HEK293 (cell line): Measurements from ENCODE around the gene MACO1.

Experiments used
- CTCF ChIA-PET: fragments of 350-600 bp; formaldehyde crosslinking; extraction: SDS; loops from one replicate; lab custom pipeline; 2021; ENCODE audit warnings: antibody characterized with exemption; lab: Yijun Ruan, JAX
- POLR2A ChIA-PET: fragments of 300-600 bp; formaldehyde crosslinking; extraction: SDS; loops from one replicate; lab custom pipeline; 2020; ENCODE audit warnings: antibody characterized with exemption, inconsistent platforms; lab: Yijun Ruan, JAX
- H3K27ac ChIP-seq: fragments of 200-500 bp; sonication (Bioruptor generic); 2 replicates; pipeline ENCODE4 v1.5.1; 2014; ENCODE audit warnings: low read depth, low read length, control low read depth, inconsistent platforms; ENCODE audit errors: extremely low read depth
- H3K36me3 ChIP-seq, 2 experiments: fragments of 200-500 bp in 1 of 2; sonication (Bioruptor generic) in 1 of 2; 1 replicate in 1 of 2; 2 replicates in 1 of 2; pipeline ENCODE4 v1.5.1; 2014 to 2017; ENCODE audit warnings: inconsistent platforms in 2 of 2, low read length in 2 of 2; ENCODE audit not compliant: control insufficient read depth in 2 of 2, insufficient read depth in 1 of 2
- H3K4me1 ChIP-seq: fragments of 200-500 bp; sonication (Bioruptor generic); 2 replicates; pipeline ENCODE4 v1.5.1; 2014; ENCODE audit warnings: mild to moderate bottlenecking, low read length, inconsistent platforms; ENCODE audit not compliant: control insufficient read depth, insufficient read depth
- H3K4me3 ChIP-seq: 2 replicates; pipeline ENCODE4 v1.5.1; 2011; ENCODE audit warnings: low read depth, mild to moderate bottlenecking, control low read depth, low read length, moderate library complexity
- H3K9me3 ChIP-seq: fragments of 200-500 bp; sonication (Bioruptor generic); 2 replicates; pipeline ENCODE4 v1.5.1; 2014; ENCODE audit warnings: low read depth, low read length, inconsistent platforms; ENCODE audit not compliant: control insufficient read depth, insufficient read depth
- BCL11B ChIP-seq: fragments of 450-650 bp; formaldehyde crosslinking; IDR thresholded peaks from 2 replicates; pipeline ENCODE4 v1.5.1; 2016; ENCODE audit warnings: low read depth, missing biosample characterization, missing genetic modification characterization
- GLI4 ChIP-seq: fragments of 450-650 bp; formaldehyde crosslinking; IDR thresholded peaks from 2 replicates; pipeline ENCODE4 v1.5.1; 2016; ENCODE audit warnings: missing biosample characterization, missing genetic modification characterization
- GLIS1 ChIP-seq: fragments of 450-650 bp; formaldehyde crosslinking; IDR thresholded peaks from 2 replicates; pipeline ENCODE4 v1.5.1; 2016; ENCODE audit warnings: missing biosample characterization, missing genetic modification characterization
- HOXC10 ChIP-seq: sonication (generic); formaldehyde crosslinking; IDR thresholded peaks from 2 replicates; pipeline ENCODE4 v1.8.1; 2023; ENCODE audit warnings: mild to moderate bottlenecking, missing genetic modification reagents
- IKZF3 ChIP-seq: fragments of 450-650 bp; IDR thresholded peaks from 2 replicates; pipeline ENCODE4 v1.5.0; 2018; ENCODE audit warnings: missing biosample characterization, mild to moderate bottlenecking, missing genetic modification characterization, moderate library complexity
- KLF8 ChIP-seq: fragments of 450-650 bp; formaldehyde crosslinking; IDR thresholded peaks from 2 replicates; pipeline ENCODE4 v1.5.1; 2016; ENCODE audit warnings: missing biosample characterization, missing genetic modification characterization
- OSR2 ChIP-seq: fragments of 450-650 bp; formaldehyde crosslinking; IDR thresholded peaks from 2 replicates; pipeline ENCODE4 v1.5.1; 2016; ENCODE audit warnings: missing biosample characterization, missing genetic modification characterization
- SCRT2 ChIP-seq: fragments of 450-650 bp; formaldehyde crosslinking; IDR thresholded peaks from 2 replicates; pipeline ENCODE4 v1.5.1; 2016; ENCODE audit warnings: missing biosample characterization, missing genetic modification characterization
- ZBTB1 ChIP-seq: fragments of 450-650 bp; formaldehyde crosslinking; IDR thresholded peaks from 2 replicates; pipeline ENCODE4 v1.5.1; 2016; ENCODE audit warnings: missing biosample characterization, missing genetic modification characterization
- ZBTB7A ChIP-seq: fragments of 450-650 bp; formaldehyde crosslinking; IDR thresholded peaks from 2 replicates; pipeline ENCODE4 v1.5.1; 2016; ENCODE audit warnings: low read depth, missing biosample characterization, missing genetic modification characterization
- ZNF175 ChIP-seq: fragments of 450-650 bp; formaldehyde crosslinking; IDR thresholded peaks from 2 replicates; pipeline ENCODE4 v1.5.1; 2016; ENCODE audit warnings: missing biosample characterization, missing genetic modification characterization
- ZNF184 ChIP-seq: fragments of 450-650 bp; IDR thresholded peaks from 2 replicates; pipeline ENCODE4 v1.5.1; 2018; ENCODE audit warnings: missing biosample characterization, mild to moderate bottlenecking, missing genetic modification characterization
- ZNF202 ChIP-seq: fragments of 450-650 bp; formaldehyde crosslinking; IDR thresholded peaks from 2 replicates; pipeline ENCODE4 v1.5.1; 2016; ENCODE audit warnings: missing biosample characterization, missing genetic modification characterization, borderline replicate concordance
- ZNF302 ChIP-seq: fragments of 450-650 bp; formaldehyde crosslinking; IDR thresholded peaks from 2 replicates; pipeline ENCODE4 v1.5.1; 2016; ENCODE audit warnings: missing biosample characterization, missing genetic modification characterization, low read depth
- ZNF341 ChIP-seq: fragments of 450-650 bp; formaldehyde crosslinking; IDR thresholded peaks from 2 replicates; pipeline ENCODE4; 2016; ENCODE audit warnings: low read depth, missing biosample characterization, missing genetic modification characterization
- ZNF37A ChIP-seq: fragments of 450-650 bp; IDR thresholded peaks from 2 replicates; pipeline ENCODE4 v1.5.1; 2018; ENCODE audit warnings: missing biosample characterization, missing genetic modification characterization
- ZNF514 ChIP-seq: fragments of 450-650 bp; formaldehyde crosslinking; IDR thresholded peaks from 2 replicates; pipeline ENCODE4 v1.5.1; 2016; ENCODE audit warnings: missing biosample characterization, missing genetic modification characterization
- ZNF660 ChIP-seq: fragments of 450-650 bp; IDR thresholded peaks from 2 replicates; pipeline ENCODE4 v1.5.1; 2018; ENCODE audit warnings: missing biosample characterization, mild to moderate bottlenecking, missing genetic modification characterization
- ZNF692 ChIP-seq: fragments of 450-650 bp; formaldehyde crosslinking; IDR thresholded peaks from 2 replicates; pipeline ENCODE4 v1.5.1; 2016; ENCODE audit warnings: missing biosample characterization, missing genetic modification characterization
- ZNF701 ChIP-seq: fragments of 450-650 bp; formaldehyde crosslinking; IDR thresholded peaks from 2 replicates; pipeline ENCODE4 v1.5.1; 2016; ENCODE audit warnings: missing biosample characterization, missing genetic modification characterization
- ZNF747 ChIP-seq: fragments of 450-650 bp; formaldehyde crosslinking; IDR thresholded peaks from 2 replicates; pipeline ENCODE4 v1.5.1; 2016; ENCODE audit warnings: missing biosample characterization, missing genetic modification characterization
- ZNF768 ChIP-seq: fragments of 450-650 bp; formaldehyde crosslinking; IDR thresholded peaks from 2 replicates; pipeline ENCODE4 v1.5.1; 2018; ENCODE audit warnings: missing biosample characterization, mild to moderate bottlenecking, missing genetic modification characterization
- ZNF791 ChIP-seq: fragments of 450-650 bp; formaldehyde crosslinking; IDR thresholded peaks from 2 replicates; pipeline ENCODE4 v1.5.1; 2016; ENCODE audit warnings: missing biosample characterization, missing genetic modification characterization
- ZNF792 ChIP-seq: fragments of 450-650 bp; formaldehyde crosslinking; IDR thresholded peaks from 2 replicates; pipeline ENCODE4 v1.5.1; 2016; ENCODE audit warnings: missing biosample characterization, missing genetic modification characterization
- ZSCAN4 ChIP-seq: fragments of 450-650 bp; formaldehyde crosslinking; IDR thresholded peaks from 2 replicates; pipeline ENCODE4 v1.5.1; 2017; ENCODE audit warnings: missing biosample characterization, missing genetic modification characterization
- TF ChIP-seq, protein P1 (sequence below): fragments of 450-650 bp; formaldehyde crosslinking; IDR thresholded peaks from 2 replicates; pipeline ENCODE4 v1.5.1; 2016; ENCODE audit warnings: missing biosample characterization, missing genetic modification characterization
- TF ChIP-seq, protein P2 (sequence below): fragments of 450-650 bp; formaldehyde crosslinking; IDR thresholded peaks from 2 replicates; pipeline ENCODE4 v1.5.1; 2016; ENCODE audit warnings: missing biosample characterization, missing genetic modification characterization
- TF ChIP-seq, protein P3 (sequence below): fragments of 450-650 bp; formaldehyde crosslinking; IDR thresholded peaks from 2 replicates; pipeline ENCODE4 v1.5.1; 2016; ENCODE audit warnings: missing biosample characterization, missing genetic modification characterization

MACO1 gene

DNA sequence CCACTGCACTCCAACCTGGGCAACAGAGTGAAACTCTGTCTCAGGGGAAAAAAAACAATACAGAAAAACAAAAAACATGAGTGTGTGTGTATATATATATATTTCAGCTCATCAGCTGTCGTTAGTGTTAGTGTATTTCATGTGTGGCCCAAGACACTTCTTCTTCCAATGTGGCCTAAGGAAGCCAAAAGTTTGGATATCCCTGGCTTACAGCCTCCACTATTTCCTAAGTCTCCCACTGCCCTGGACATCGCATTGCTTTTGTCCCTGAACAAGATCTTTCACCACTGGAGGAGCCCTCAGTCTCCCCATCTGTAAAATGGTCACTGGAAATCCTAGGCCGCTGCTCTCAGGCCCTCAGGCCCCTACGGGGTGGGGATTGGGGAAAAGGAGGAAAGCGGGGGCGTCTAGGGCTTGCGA lies 112.3 kb downstream of the MACO1 start (continued):
- TF ChIP-seq ZNF184 (tag by site-specific recombination), result no peak
- peak; percentile 51; the same call in 1 of the 2 replicates for TF ChIP-seq KLF8 (tag by site-specific recombination)
- TF ChIP-seq ZNF768 (tag by site-specific recombination), result no peak; the same call in 1 of the 2 replicates
- no peak for TF ChIP-seq OSR2 (tag by site-specific recombination)
- TF ChIP-seq ZNF175 (tag by site-specific recombination), result no peak
- TF ChIP-seq ZNF792 (tag by site-specific recombination), result no peak
- no peak for TF ChIP-seq ZNF202 (tag by site-specific recombination)
- no peak for TF ChIP-seq SCRT2 (tag by site-specific recombination)

- Histone ChIP-seq H3K36me3 (no peaks in the 10 kb centered on the region), H3K27ac (peak within 1 kb of the TSS; percentile 51; the same call in 1 of the 2 replicates), H3K9me3 (no peaks in the 10 kb centered on the region), H3K4me1 (0 out of 2 replicates have a peak, but pooled peaks cover 4% of the 10 kb centered on the region), H3K4me3 (peak within 1 kb of the TSS; percentile 75)
- CTCF ChIA-PET, result interaction anchor here (0.5 to 0.7 kb wide), 3 partner anchors 9 to 104 kb away, joined by 3 read pairs; no protein-coding TSS in a partner anchor
- POLR2A ChIA-PET, result interaction anchor here (0.6 to 1.0 kb wide), 2 partner anchors 17 to 249 kb away, joined by 3 to 5 read pairs; no protein-coding TSS in a partner anchor
- TF ChIP-seq ZNF701 (tag by site-specific recombination), result no peak
- TF ChIP-seq ZNF37A (tag by site-specific recombination), result 0 out of 2 replicates have a peak, but pooled peaks have one; percentile 10
- TF ChIP-seq IKZF3 (tag by site-specific recombination), result peak; percentile 52; the same call in 1 of the 2 replicates
- TF ChIP-seq, protein P1, sequence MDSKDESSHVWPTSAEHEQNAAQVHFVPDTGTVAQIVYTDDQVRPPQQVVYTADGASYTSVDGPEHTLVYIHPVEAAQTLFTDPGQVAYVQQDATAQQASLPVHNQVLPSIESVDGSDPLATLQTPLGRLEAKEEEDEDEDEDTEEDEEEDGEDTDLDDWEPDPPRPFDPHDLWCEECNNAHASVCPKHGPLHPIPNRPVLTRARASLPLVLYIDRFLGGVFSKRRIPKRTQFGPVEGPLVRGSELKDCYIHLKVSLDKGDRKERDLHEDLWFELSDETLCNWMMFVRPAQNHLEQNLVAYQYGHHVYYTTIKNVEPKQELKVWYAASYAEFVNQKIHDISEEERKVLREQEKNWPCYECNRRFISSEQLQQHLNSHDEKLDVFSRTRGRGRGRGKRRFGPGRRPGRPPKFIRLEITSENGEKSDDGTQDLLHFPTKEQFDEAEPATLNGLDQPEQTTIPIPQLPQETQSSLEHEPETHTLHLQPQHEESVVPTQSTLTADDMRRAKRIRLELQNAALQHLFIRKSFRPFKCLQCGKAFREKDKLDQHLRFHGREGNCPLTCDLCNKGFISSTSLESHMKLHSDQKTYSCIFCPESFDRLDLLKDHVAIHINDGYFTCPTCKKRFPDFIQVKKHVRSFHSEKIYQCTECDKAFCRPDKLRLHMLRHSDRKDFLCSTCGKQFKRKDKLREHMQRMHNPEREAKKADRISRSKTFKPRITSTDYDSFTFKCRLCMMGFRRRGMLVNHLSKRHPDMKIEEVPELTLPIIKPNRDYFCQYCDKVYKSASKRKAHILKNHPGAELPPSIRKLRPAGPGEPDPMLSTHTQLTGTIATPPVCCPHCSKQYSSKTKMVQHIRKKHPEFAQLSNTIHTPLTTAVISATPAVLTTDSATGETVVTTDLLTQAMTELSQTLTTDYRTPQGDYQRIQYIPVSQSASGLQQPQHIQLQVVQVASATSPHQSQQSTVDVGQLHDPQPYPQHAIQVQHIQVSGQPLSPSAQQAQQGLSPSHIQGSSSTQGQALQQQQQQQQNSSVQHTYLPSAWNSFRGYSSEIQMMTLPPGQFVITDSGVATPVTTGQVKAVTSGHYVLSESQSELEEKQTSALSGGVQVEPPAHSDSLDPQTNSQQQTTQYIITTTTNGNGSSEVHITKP (tag by site-specific recombination), result no peak
- peak; percentile 65 for TF ChIP-seq ZNF341 (tag by site-specific recombination)
- TF ChIP-seq ZNF184 (tag by site-specific recombination), result 0 out of 2 replicates have a peak, but pooled peaks have one; percentile 21
- TF ChIP-seq ZSCAN4 (tag by site-specific recombination), result no peak
- TF ChIP-seq HOXC10 (CRISPR knock-in tag), result 0 out of 2 replicates have a peak, but pooled peaks have one; percentile 58
- no peak for TF ChIP-seq ZNF692 (tag by site-specific recombination)
- TF ChIP-seq BCL11B (tag by site-specific recombination), result no peak
- no peak for TF ChIP-seq ZNF747 (tag by site-specific recombination)
- no peak for TF ChIP-seq ZNF302 (tag by site-specific recombination)
- TF ChIP-seq ZNF514, result no peak
- peak; percentile 59 for TF ChIP-seq GLIS1 (tag by site-specific recombination)
- TF ChIP-seq ZNF791 (tag by site-specific recombination), result no peak
- 0 out of 2 replicates have a peak, but pooled peaks have one; percentile 24 for TF ChIP-seq ZBTB7A (tag by site-specific recombination)
- TF ChIP-seq, protein P2, sequence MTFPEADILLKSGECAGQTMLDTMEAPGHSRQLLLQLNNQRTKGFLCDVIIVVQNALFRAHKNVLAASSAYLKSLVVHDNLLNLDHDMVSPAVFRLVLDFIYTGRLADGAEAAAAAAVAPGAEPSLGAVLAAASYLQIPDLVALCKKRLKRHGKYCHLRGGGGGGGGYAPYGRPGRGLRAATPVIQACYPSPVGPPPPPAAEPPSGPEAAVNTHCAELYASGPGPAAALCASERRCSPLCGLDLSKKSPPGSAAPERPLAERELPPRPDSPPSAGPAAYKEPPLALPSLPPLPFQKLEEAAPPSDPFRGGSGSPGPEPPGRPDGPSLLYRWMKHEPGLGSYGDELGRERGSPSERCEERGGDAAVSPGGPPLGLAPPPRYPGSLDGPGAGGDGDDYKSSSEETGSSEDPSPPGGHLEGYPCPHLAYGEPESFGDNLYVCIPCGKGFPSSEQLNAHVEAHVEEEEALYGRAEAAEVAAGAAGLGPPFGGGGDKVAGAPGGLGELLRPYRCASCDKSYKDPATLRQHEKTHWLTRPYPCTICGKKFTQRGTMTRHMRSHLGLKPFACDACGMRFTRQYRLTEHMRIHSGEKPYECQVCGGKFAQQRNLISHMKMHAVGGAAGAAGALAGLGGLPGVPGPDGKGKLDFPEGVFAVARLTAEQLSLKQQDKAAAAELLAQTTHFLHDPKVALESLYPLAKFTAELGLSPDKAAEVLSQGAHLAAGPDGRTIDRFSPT, result no peak
- no peak for TF ChIP-seq ZBTB1 (tag by site-specific recombination)
- TF ChIP-seq ZNF660 (tag by site-specific recombination), result peak; percentile 83
- TF ChIP-seq, protein P3, sequence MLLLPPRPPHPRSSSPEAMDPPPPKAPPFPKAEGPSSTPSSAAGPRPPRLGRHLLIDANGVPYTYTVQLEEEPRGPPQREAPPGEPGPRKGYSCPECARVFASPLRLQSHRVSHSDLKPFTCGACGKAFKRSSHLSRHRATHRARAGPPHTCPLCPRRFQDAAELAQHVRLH, result no peak
- TF ChIP-seq GLI4 (tag by site-specific recombination), result no peak
These were observed 112.9 kb downstream of the MACO1 start, which contains the start of gene LDLRAP1 for GRCh38 chr1:25543425-25544242. LDLRAP1 (plus strand) TSS chr1:25543606; CDS start chr1:25543699, 93 bp downstream.
